GM21515 (cell line): ENCODE data around the gene COG2.
"Not testable (repeated sequence)": the region's sequence is repeated elsewhere in the genome, so short reads cannot be mapped to it uniquely, and the experiment has no call there.

Experiments
- ATAC-seq: cut with Tn5 transposase; IDR thresholded peaks from one replicate; pipeline ENCODE4 v1.9.1; 2021; ENCODE audit not compliant: unreplicated experiment

COG2 gene

DNA sequence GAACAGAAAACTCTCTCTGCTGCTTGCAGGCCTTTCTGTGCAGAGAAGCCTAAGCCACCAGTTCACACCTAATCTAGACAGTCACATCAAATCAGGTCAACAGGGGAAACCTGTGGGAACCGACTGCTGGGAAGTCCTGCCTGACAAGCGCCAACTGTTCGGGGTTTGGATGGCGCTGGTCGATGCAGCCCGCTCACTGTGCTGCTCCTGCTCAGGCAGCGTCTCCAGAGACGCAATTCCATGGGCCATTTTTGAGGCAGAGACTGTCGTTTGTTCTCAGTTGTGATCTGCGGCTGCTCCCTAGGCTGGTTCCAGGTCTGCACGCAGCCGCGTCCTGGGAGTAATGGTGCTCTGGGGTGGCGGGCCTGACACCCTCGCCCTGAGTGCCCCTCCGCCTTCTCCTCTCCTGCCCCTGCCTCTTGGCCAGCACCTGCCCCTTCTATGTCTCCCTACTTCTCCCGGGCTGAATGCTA is 70.2 kb downstream of the COG2 start:
- ATAC-seq: no peak

DNA sequence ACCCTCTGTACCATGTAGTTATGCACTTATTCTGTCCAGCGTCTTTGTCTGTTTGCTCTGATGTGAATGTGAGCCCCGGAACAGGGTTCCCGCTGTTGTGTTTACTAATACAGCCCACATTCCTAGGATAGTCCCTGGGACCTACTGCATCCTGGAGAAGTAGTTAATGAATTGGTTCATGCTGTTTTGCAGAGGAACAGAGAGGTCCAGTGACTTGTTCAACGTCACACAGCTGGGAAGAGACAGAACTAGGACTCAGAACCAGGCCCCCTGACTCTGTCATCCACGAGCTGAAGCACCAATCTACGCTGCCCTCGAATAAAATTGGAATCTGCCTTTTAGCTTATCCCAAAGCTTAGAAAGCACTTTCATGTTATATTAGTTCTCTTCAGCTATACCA is 70.9 kb downstream of the COG2 start:
- no peak for ATAC-seq

DNA sequence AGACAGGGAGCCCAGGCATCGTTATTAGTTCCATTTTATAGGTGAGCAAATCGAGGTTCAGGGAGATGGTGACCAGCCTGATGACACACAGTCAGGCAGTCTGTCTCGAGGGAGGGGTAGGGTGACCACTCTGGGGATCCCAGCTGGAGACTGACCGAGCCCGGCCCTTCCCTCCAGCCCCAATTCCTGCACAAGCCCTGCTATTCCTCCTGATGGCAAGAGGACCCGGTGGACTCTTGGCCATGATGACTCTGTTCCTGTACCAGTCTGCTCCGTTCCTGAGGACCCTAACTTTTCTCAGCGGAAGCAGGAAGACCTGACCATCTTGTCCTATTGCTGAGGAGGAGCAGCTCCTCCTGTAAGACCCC is 71.2 kb downstream of the COG2 start:
- ATAC-seq: no peak

DNA sequence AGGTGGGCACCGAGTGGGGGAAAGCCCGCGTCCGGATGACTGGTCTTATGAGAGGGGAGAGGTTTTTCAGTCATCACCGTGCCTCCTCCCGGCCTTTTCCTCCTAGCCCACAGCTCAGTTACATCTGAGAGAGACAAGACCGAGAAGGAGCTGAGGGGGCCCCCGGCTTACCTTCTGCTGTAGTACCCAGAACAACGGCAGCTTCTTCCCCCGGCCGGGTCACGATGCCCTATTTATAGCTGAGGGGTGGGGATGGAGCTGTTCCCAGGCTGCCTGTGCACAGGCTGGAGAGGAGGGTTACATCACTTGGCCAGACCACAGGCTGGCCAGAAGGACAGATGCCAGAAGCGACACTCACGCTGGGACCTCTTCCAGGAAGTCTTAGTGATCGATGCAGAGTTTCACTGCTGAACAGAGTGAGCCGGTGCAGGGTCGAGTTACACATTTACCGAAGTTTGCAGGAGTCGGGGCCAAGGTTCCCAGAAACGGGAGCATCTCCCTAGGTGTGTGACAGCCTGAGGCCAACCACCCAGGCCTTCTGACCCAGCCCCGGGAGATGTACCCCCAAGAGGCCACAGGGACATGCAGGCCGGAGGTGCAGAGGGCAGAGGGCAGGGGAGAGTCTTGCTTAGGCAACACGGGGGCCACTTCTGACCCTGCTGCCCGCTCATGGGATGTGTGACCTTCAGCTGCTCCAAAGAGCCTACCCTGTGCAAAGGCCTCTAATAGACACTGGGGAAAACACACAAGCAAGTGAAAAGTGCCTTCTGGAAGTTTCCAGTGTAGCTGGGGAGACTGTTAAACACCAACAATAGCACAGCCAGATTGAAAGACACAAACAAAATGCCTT is 71.9 kb downstream of the COG2 start, which contains the start of gene AGT:
TSS of gene AGT (minus strand) at position 208 of the 850 bp plus-strand sequence. CDS start 3,299 bp downstream, outside the sequence.
- ATAC-seq: no peak

DNA sequence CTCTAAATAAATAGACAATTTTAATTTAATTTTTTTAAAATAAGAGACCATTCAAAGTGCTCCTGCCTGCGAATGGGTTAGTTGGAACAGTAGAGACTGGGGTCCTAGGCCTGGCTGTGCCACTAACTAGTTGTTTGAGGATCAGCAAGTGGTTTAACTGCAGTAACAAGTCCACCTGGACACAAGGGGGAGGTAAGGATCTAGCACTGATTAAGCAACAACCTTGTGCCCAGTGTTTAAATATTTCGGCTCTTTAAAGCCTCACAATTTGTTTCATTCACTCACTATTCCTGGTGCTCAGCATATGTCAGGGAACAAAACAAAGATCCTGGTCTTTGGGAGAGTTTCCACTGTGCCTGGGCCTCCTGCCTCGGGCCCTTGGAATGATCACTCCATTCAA is 73.2 kb downstream of the COG2 start:
- ATAC-seq: no peak

DNA sequence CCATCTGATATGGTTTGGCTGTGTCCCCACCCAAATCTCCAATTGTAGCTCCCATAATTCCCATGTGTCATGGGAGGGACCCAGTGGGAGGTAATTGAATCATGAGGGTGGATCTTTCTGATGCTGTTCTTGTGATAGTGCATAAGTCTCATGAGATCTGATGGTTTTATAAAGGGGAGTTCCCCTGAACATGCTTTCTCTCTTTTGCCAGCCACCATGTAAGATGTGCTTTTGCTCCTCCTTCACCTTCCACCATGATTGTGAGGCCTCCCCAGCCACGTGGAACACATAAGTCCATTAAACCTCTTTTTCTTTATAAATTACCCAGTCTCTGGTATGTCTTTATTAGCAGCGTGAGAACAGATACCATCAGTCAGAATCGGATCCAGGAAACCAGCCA is 74.2 kb downstream of the COG2 start:
- ATAC-seq: not testable (repeated sequence)

DNA sequence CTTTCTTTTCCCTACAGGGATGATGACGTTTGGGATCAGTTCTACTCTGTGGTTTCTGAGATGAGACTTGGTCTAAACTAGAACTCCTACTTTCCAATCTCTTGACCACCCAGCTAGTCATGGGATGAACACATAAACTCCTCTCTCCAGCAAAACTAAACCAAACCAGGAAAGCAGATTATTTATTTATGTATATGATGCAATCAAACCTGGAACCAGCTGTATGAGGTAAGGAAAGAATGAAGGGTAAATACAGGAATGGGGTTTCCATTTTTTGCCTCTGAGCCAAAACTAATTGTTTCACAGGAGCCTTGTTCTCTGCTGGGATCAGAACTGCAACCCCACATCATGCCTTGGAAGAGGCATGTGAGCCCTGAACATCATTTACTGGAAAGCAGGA is 75.0 kb downstream of the COG2 start:
- no peak for ATAC-seq

DNA sequence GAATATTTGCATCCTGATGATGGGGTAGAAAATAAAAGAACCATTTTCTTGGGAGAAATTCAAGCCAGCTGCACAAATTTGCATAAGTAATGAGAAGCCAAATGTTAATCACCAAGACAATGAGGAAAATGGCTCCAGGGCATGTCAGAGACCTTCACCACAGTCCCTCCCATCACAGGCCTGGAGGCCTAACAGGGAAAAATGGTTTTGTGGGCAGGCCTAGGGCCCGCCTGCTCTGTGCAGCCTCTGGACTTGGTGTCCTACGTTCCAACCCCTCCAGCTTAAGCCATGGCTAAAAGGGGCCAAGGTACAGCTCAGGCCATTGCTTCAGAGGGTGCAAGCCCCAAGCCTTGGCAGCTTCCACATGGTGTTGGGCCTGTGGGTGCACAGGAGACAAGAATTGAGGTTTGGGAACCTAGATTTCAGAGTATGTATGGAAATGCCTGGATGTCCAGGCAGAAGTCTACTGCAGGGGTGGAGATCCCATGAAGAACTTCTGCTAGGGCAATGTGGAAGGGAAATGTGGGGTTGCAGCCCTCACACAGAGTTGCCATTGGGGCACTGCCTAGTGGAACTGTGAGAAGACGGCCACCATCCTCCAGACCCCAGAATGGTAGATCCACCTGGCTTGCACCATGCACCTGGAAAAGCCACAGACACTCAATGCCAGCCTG is 79.7 kb downstream of the COG2 start:
- not testable (repeated sequence) for ATAC-seq

DNA sequence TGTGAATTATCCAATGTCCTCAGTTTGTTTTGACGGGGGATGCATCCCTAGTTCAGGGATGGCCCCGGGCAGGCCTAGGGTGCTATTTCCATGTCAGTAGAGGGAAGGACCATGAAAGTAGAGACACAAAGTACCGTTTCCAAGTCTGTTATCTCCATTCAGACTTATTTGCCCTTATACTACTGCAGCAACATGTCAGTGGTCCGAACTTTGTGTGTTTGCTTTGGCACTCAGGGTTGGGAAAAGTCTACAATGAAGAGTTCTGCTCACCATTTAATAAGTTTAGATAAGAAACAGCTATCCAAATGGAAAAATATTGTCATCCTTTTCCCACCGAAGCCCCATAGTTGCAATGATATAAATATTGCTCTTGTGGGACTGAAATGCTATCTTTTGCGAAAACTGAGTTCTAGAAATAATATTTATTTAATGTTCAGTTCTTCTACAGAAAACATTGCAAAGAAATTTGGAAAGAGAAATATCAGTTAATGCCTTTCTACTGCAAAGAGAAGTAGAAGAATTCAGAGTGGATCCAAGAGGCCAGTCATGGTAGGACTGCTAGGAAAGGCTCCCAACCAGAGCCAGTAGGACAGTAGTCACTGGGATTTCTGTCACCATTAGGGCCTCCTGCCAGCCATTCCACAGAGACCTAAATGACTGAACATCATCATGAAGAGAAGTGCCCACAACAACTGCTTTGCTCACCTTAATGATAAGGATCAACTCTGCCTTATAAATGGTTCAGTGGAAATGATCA is 83.2 kb downstream of the COG2 start:
- ATAC-seq: no peak

DNA sequence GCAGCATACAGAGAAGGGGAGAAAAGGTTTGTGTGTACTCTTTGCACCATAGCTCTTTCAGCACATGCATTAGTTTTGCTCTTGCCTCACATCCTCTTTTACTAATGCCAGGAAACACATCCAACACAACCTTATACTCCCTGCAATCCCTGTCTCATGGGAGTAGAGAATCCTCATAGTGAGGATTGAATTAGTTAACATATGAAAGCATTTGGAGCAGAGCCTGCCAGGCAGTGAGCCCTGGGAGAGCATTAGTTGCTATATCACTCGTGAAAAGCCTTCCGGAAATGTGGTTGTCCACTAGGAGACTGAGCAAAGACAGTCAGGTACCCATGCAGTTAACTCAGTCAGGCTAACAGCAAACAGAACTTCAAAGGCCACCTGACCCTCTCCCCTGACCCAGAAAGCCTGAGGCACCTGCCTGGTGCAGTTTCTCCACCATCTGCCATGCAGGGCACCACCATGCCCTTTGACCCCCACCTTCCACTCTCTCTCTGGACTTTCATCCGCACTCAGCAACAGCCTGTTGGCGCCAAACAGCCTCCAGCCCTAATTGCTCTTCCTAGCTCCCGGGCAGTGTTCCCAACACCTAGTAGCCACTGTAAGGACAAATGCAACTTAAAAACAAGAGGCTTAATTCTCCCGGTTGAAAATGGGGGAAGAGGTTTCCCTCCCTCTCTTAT is 86.6 kb downstream of the COG2 start:
- ATAC-seq: no peak

DNA sequence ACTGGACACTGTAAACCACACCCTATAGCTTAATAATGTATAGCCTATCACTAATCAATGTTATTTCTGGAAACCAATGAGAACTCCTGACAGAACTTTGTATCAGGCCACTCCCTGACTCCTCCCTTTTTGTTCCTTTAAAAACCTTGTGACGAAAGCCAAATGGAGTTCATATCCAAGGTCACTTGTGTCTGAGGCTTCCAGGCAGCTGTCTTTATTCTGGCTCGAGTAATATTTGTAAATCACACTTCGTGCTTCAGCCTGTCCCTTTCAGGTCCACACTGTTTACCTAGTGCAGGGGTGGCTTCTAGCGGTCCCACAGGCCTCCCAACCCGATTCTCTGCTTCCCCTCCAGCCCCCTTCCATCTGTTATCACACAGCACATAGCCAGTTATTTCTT is 88.7 kb downstream of the COG2 start:
- no peak for ATAC-seq

DNA sequence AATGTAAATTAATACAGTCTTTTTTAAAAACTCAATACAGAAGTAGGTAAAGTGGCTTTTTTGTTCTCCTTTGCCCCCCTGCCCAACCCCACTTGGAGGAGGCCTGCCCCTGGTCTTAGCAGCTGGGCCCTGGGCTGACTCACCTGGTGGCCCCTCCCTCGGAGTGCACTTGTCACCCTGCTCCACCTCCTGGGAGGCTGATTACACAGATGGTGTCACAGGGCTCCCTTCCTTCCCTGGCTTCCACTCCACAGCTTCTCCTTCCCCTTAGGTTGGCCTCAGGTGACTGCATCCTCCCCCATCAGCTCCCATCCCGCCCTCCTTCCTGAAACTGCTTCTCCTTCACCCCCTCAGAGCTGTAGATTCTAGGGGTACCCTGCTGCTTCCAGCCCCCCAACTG is 93.2 kb downstream of the COG2 start:
- ATAC-seq: no peak

DNA sequence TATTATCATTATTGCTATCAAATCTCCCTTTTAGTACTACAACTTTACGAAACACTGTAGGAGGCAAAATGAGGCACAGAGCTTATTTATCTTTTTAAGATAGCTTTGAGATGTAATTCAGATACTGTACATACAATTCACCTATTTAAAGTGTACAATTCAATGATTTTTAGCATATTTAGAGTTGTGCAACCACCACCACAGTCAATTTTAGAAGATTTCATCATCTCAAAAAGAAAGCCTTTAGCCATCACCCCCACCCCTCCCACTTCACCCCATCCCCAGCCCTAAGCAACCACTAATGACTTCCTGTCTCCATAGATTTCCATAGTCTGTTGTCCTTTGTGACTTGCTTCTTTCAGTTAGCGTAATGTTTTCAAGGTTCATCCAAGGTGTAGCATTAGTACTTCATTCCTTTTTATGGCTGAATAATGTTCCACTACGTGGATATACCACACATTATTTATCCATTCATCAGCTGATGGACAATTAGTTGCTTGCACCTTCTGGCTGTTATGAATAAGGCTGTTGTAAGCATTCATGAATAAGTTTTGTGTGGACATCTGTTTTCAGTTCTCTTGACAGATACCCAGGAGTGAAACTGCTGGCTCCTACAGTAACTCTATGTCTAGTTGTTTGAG is 95.5 kb downstream of the COG2 start:
- no peak for ATAC-seq

DNA sequence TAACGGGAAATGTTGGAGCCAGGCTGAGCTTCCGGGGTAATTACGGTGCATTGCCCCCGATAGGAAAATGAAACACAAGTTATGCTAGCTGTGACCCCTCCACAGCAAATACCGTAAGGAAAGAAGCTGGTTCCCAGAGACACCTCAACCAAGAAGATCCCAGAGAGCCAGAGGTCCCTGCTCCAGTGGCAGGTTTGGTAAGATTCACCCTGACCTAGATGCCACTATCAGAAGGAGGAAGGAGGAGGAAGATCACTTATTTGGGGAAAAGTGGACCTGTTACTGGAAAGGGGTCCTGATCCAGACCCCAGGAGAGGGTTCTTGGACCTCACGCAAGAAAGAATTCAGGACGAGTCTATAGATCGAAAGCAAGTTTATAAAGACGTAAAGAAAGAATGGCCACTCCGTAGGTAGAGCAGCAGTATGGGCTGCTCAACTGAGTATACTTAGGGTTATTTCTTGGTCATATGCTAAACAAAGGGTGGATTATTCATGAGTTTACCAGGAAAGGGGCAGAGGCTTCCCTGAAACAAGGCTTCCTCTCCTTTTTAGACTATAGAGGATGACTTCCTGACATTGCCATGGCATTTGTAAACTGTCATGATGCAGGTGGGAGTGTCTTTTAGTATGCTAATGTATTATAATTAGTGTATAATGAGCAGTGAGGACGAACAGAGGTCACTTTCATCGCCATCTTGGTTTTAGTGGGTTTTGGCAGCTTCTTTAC is 97.4 kb downstream of the COG2 start:
- no peak for ATAC-seq
